Panc1 (cell line): ENCODE results near the gene IRS1. TPM values are rescaled to one million over a fixed set of nuclear protein-coding genes. Genes with fewer than 3 reads are reported as not detected.

Source experiments
- ATAC-seq: fragments of 200-7000 bp; cut with Tn5 transposase; 2 replicates; pipeline ENCODE4 v1.9.1; 2020; ENCODE audit warnings: mild to moderate bottlenecking, moderate library complexity
- BruUV-seq: library from RNA; stranded (reverse); fragments of 400-500 nt; replicated peaks from 2 replicates; lab custom pipeline; 2021; lab: Mats Ljungman, UMichigan
- CTCF ChIA-PET: fragments of 300-600 bp; sonication (Branson Sonifier 250); formaldehyde crosslinking; loops from one replicate; lab custom pipeline; 2022; ENCODE audit warnings: antibody characterized with exemption; lab: Charles Lee
- POLR2A ChIA-PET: fragments of 300-600 bp; sonication (Branson Sonifier 250); formaldehyde crosslinking; loops from one replicate; lab custom pipeline; 2022; ENCODE audit warnings: antibody characterized with exemption; lab: Charles Lee
- DNase-seq: peaks from one replicate; pipeline ENCODE4 v3.0.0-alpha.2; 2010; ENCODE audit warnings: low read depth, low spot score
- H3K27ac ChIP-seq: 2 replicates; pipeline ENCODE4 v1.5.1; 2011; ENCODE audit warnings: mild to moderate bottlenecking, low read length, inconsistent platforms
- H3K27me3 ChIP-seq: fragments of 200-500 bp; sonication (Bioruptor generic); 2 replicates; pipeline ENCODE4 v1.6.0; 2014; ENCODE audit warnings: low read length, inconsistent platforms; ENCODE audit not compliant: control insufficient read depth, insufficient read depth
- H3K36me3 ChIP-seq: fragments of 200-500 bp; sonication (Bioruptor generic); 2 replicates; pipeline ENCODE4 v1.5.1; 2014; ENCODE audit warnings: inconsistent platforms, mild to moderate bottlenecking, low read length, moderate library complexity; ENCODE audit not compliant: control insufficient read depth, insufficient read depth
- H3K4me1 ChIP-seq: 2 replicates; pipeline ENCODE4 v1.5.1; 2011; ENCODE audit warnings: inconsistent platforms, mild to moderate bottlenecking, low read length, moderate library complexity; ENCODE audit not compliant: control insufficient read depth, insufficient read depth
- H3K4me3 ChIP-seq, 2 experiments: 2 replicates each; pipeline ENCODE4 v1.5.1; 2011 to 2012; ENCODE audit warnings: low read depth in 2 of 2, low read length in 2 of 2, mild to moderate bottlenecking in 2 of 2, inconsistent platforms in 1 of 2, moderate library complexity in 1 of 2
- H3K9me3 ChIP-seq: fragments of 200-500 bp; sonication (Bioruptor generic); 2 replicates; pipeline ENCODE4 v1.5.1; 2014; ENCODE audit warnings: low read depth, mild to moderate bottlenecking, inconsistent platforms, low read length, moderate library complexity; ENCODE audit not compliant: control insufficient read depth, insufficient read depth
- CTCF ChIP-seq: fragments of 450-650 bp; IDR thresholded peaks from 2 replicates; pipeline ENCODE4 v1.5.1; 2017; ENCODE audit warnings: mild to moderate bottlenecking
- POLR2AphosphoS5 ChIP-seq: IDR thresholded peaks from 2 replicates; pipeline ENCODE4 v1.6.1; 2012; ENCODE audit warnings: mild to moderate bottlenecking, low read depth, low read length, moderate library complexity
- REST ChIP-seq, 2 experiments: IDR thresholded peaks; 2 replicates each; pipeline ENCODE4 v1.6.1; 2011 to 2012; ENCODE audit warnings: low read depth in 2 of 2, control low read depth in 1 of 2, low read length in 1 of 2, mild to moderate bottlenecking in 1 of 2, moderate library complexity in 1 of 2; ENCODE audit not compliant: insufficient read depth in 1 of 2
- SIN3A ChIP-seq: IDR thresholded peaks from 2 replicates; pipeline ENCODE4 v1.6.1; 2012; ENCODE audit warnings: low read depth, mild to moderate bottlenecking, low read length, moderate library complexity, borderline replicate concordance; ENCODE audit not compliant: insufficient read depth
- TCF7L2 ChIP-seq: IDR thresholded peaks from 2 replicates; pipeline ENCODE4 v1.6.1; 2011; ENCODE audit warnings: mild to moderate bottlenecking, low read depth, low read length, inconsistent platforms
- in situ Hi-C: cut with HindIII; loops from 2 replicates; pipeline ENCODE4 v1.10.0; 2016; ENCODE audit warnings: low sequenced_read_pairs, low pct_unique_long_range_greater_than_20kb
- intact Hi-C: fragments of 100-400 bp; cut with micrococcal nuclease; formaldehyde crosslinking; loops from one replicate; pipeline ENCODE4 v1.10.0; 2022; ENCODE audit not compliant: unreplicated experiment
- total RNA-seq: library from RNA; stranded (reverse); gene quantifications from one replicate; pipeline ENCODE4 v1.2.1, GENCODE V29; 2021; ENCODE audit not compliant: unreplicated experiment

IRS1 gene
- total RNA-seq, 1 experiment from 2014 or later: 27.3 TPM

GRCh38 chr2:226796012-226796839 is 3.4 kb downstream of the IRS1 start:
- ChIA-PET CTCF (no interaction called here), POLR2A (no interaction called here)
- Histone ChIP-seq H3K36me3 (no peaks in the 10 kb centered on the region; the same call in 1 of the 2 replicates), H3K9me3 (no peaks in the 10 kb centered on the region), H3K27ac (peak overlapping the region; percentile 90), H3K27me3 (no peaks in the 10 kb centered on the region), H3K4me1 (peaks cover 14% of the 10 kb centered on the region), H3K4me3 (peak overlapping the region; percentile 73 to 79)
- intact Hi-C loops: loop anchor here (5.0 to 10.0 kb wide), 4 partner anchors 311 to 909 kb away; no protein-coding TSS in a partner anchor
- in situ Hi-C loops: no loop called here
- no peak for ATAC-seq
- no peak for DNase-seq
- TF ChIP-seq REST (IDR thresholded peaks at IDR 0.05; ENCODE audit: insufficient read depth in 1 of 2, low read depth in 2 of 2, low read length in 1 of 2): no peak
- no peak for TF ChIP-seq TCF7L2
- no peak; the same call in 1 of the 2 replicates for TF ChIP-seq POLR2AphosphoS5
- no peak for TF ChIP-seq CTCF
- TF ChIP-seq SIN3A: no peak
- BruUV-seq: no TSS peak

- Histone ChIP-seq H3K9me3 (no peaks in the 10 kb centered on the region), H3K27me3 (no peaks in the 10 kb centered on the region), H3K36me3 (no peaks in the 10 kb centered on the region; the same call in 1 of the 2 replicates), H3K4me3 (peak overlapping the region; percentile 73 to 79), H3K4me1 (peaks cover 18% of the 10 kb centered on the region), H3K27ac (peak overlapping the region; percentile 90)
- in situ Hi-C loops (no loop called here), intact Hi-C loops (loop anchor here (5.0 to 10.0 kb wide), 4 partner anchors 311 to 908 kb away; no protein-coding TSS in a partner anchor)
- TF ChIP-seq TCF7L2: no peak
- TF ChIP-seq POLR2AphosphoS5: no peak
- TF ChIP-seq SIN3A: no peak
- TF ChIP-seq CTCF: peak; percentile 42
- TF ChIP-seq REST (IDR thresholded peaks at IDR 0.05; ENCODE audit: insufficient read depth in 1 of 2, low read depth in 2 of 2, low read length in 1 of 2): no peak
- DNase-seq (no peak), ATAC-seq (no peak)
- ChIA-PET CTCF (interaction anchor here (0.7 kb wide), 1 partner anchor 1075 kb away, joined by 3 read pairs; no protein-coding TSS in a partner anchor), POLR2A (no interaction called here)
- no TSS peak for BruUV-seq
Observed at GRCh38 chr2:226795281-226796011, 4.2 kb downstream of the IRS1 start.
